OCI-LY1 (cell line): ENCODE data around the gene CDK11A.

Source experiments
- H2AFZ ChIP-seq: fragments of 200-600 bp; sonication (generic), shearing (Covaris generic); 2 replicates; pipeline ENCODE4 v1.6.0; 2014; ENCODE audit warnings: antibody characterized with exemption, mild to moderate bottlenecking, low read length
- H3F3A ChIP-seq: fragments of 200-600 bp; sonication (generic), shearing (Covaris generic); 2 replicates; pipeline ENCODE4 v1.6.0; 2014; ENCODE audit warnings: mild to moderate bottlenecking, antibody characterized with exemption, low read length, moderate library complexity; ENCODE audit not compliant: insufficient read depth
- H3K27ac ChIP-seq: fragments of 200-600 bp; sonication (generic); 2 replicates; pipeline ENCODE4 v1.5.1; 2014; ENCODE audit warnings: low read length, mixed run types, mild to moderate bottlenecking, low read depth; ENCODE audit not compliant: poor library complexity, severe bottlenecking
- H3K27me3 ChIP-seq: fragments of 200-600 bp; sonication (generic); 2 replicates; pipeline ENCODE4 v1.6.0; 2014; ENCODE audit warnings: antibody characterized with exemption, mild to moderate bottlenecking, low read length, moderate library complexity; ENCODE audit not compliant: insufficient read depth
- H3K36me3 ChIP-seq: fragments of 200-600 bp; sonication (generic); 2 replicates; pipeline ENCODE4 v1.6.1; 2014; ENCODE audit warnings: mild to moderate bottlenecking, antibody characterized with exemption, low read length, moderate library complexity, mixed read lengths; ENCODE audit not compliant: insufficient read depth
- H3K4me1 ChIP-seq: fragments of 200-600 bp; sonication (generic); 2 replicates; pipeline ENCODE4 v1.5.1; 2014; ENCODE audit warnings: mild to moderate bottlenecking, low read length, moderate library complexity; ENCODE audit not compliant: insufficient read depth, severe bottlenecking
- H3K4me2 ChIP-seq: fragments of 200-600 bp; sonication (generic), shearing (Covaris generic); 2 replicates; pipeline ENCODE4 v1.6.1; 2014; ENCODE audit warnings: low read length
- H3K4me3 ChIP-seq: fragments of 200-600 bp; sonication (generic); 2 replicates; pipeline ENCODE4 v1.5.1; 2014; ENCODE audit warnings: low read length, low read depth, mild to moderate bottlenecking, mixed read lengths; ENCODE audit not compliant: poor library complexity, severe bottlenecking
- H3K79me2 ChIP-seq: fragments of 200-600 bp; shearing (Covaris generic); 2 replicates; pipeline ENCODE4 v1.6.1; 2016; ENCODE audit warnings: mixed run types, low read length, mixed read lengths; ENCODE audit not compliant: insufficient read depth
- H3K9ac ChIP-seq: fragments of 200-600 bp; sonication (generic), shearing (Covaris generic); 2 replicates; pipeline ENCODE4 v1.6.1; 2014; ENCODE audit warnings: mild to moderate bottlenecking, low read length, mixed read lengths
- H3K9me2 ChIP-seq: fragments of 200-600 bp; sonication (generic), shearing (Covaris generic); 2 replicates; pipeline ENCODE4 v1.6.1; 2014; ENCODE audit warnings: low read depth, mild to moderate bottlenecking, low read length, mixed read lengths
- H3K9me3 ChIP-seq: fragments of 200-600 bp; shearing (Covaris generic); 2 replicates; pipeline ENCODE4 v1.6.1; 2014; ENCODE audit warnings: low read length, mixed read lengths
- H4K20me1 ChIP-seq: fragments of 200-600 bp; sonication (generic), shearing (Covaris generic); 2 replicates; pipeline ENCODE4 v1.6.0; 2016; ENCODE audit warnings: mild to moderate bottlenecking, low read length; ENCODE audit not compliant: insufficient read depth
- CTCF ChIP-seq: fragments of 200-600 bp; sonication (generic), shearing (Covaris generic); IDR thresholded peaks from 2 replicates; pipeline ENCODE4 v1.5.1; 2017; ENCODE audit warnings: mild to moderate bottlenecking, antibody characterized with exemption, low read length, moderate library complexity, mixed read lengths
- EZH2 ChIP-seq: fragments of 200-600 bp; sonication (generic), shearing (Covaris generic); IDR thresholded peaks from 2 replicates; pipeline ENCODE4 v1.8.0; 2017; ENCODE audit warnings: borderline replicate concordance, mixed run types, mild to moderate bottlenecking, antibody characterized with exemption, low read length, moderate library complexity, mixed read lengths

The CDK11A gene

GRCh38 chr1:1755852-1756251 lies 31.7 kb upstream of the CDK11A start:
- Histone ChIP-seq H3K36me3 (peaks cover 89% of the 10 kb centered on the region), H2AFZ (no peak overlapping the region)

GRCh38 chr1:1755426-1755825 lies 31.3 kb upstream of the CDK11A start:
- Histone ChIP-seq H3K9me2 (no peaks in the 10 kb centered on the region), H3K4me2 (no peak overlapping the region), H3K4me1 (peaks cover 4% of the 10 kb centered on the region), H3K27me3 (no peaks in the 10 kb centered on the region), H3F3A (no peaks in the 10 kb centered on the region), H3K27ac (no peak overlapping the region), H3K79me2 (no peaks in the 10 kb centered on the region), H3K9me3 (no peaks in the 10 kb centered on the region), H2AFZ (no peak overlapping the region), H3K4me3 (no peak overlapping the region), H3K9ac (no peak overlapping the region), H3K36me3 (peaks cover 85% of the 10 kb centered on the region), H4K20me1 (no peaks in the 10 kb centered on the region)
- TF ChIP-seq CTCF = no peak
- no peak for TF ChIP-seq EZH2

More at GRCh38 chr1:1755852-1756251, 31.7 kb upstream of the CDK11A start:
- Histone ChIP-seq H3F3A (no peaks in the 10 kb centered on the region), H3K4me1 (peaks cover 4% of the 10 kb centered on the region), H3K9me3 (no peaks in the 10 kb centered on the region), H3K4me2 (no peak overlapping the region), H3K9me2 (no peaks in the 10 kb centered on the region), H3K79me2 (no peaks in the 10 kb centered on the region), H3K4me3 (no peak overlapping the region), H3K9ac (no peak overlapping the region), H3K27ac (no peak overlapping the region), H4K20me1 (no peaks in the 10 kb centered on the region), H3K27me3 (no peaks in the 10 kb centered on the region)
- TF ChIP-seq CTCF (no peak), EZH2 (no peak)

GRCh38 chr1:1754051-1754815 lies 30.1 kb upstream of the CDK11A start:
- Histone ChIP-seq H3K4me3 (no peak overlapping the region), H2AFZ (no peak overlapping the region), H3K36me3 (peaks cover 73% of the 10 kb centered on the region), H3K4me2 (no peak overlapping the region), H3K9me2 (no peaks in the 10 kb centered on the region), H3K79me2 (no peaks in the 10 kb centered on the region), H3K27me3 (no peaks in the 10 kb centered on the region), H3K9me3 (no peaks in the 10 kb centered on the region), H3K27ac (no peak overlapping the region), H3F3A (no peaks in the 10 kb centered on the region), H3K9ac (no peak overlapping the region), H4K20me1 (no peaks in the 10 kb centered on the region), H3K4me1 (peaks cover 2% of the 10 kb centered on the region)
- TF ChIP-seq CTCF (no peak), EZH2 (no peak)
